Measurements from ENCODE around the gene MYH7.

DNA sequence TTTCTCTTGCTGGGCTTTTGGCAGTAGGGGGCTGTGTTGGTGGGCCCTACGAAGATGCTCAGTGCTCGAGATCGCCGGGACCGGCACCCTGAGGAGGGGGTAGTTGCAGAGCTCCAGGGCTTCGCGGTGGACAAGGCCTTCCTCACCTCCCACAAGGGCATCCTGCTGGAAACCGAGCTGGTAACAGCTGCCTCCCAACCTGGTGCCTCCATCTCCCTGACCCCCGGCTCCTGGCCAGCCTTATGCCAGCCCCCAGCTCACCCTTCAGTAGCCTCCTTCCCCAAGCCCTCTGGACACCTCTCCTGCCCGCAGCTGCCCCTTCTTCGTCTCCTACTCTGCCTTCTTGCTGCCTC, 58.3 kb downstream of the MYH7 start:
- TF ChIP-seq GATA2 (IDR thresholded peaks at IDR 0.05; ENCODE audit: low read depth, low read length) (no peak), GATA3 (IDR thresholded peaks at IDR 0.05; ENCODE audit: low read depth, low read length) (no peak)

All from SH-SY5Y (cell line).